Stromal cell of bone marrow (primary cell): Measurements from ENCODE around the gene BCKDK.
A peak's percentile ranks its signal among the peaks of the same experiment; 100 is the strongest.

Experiments used
- DNase-seq: peaks from one replicate; pipeline ENCODE4 v3.0.0-alpha.2; 2012; ENCODE audit warnings: low read depth

BCKDK gene

GRCh38 chr16:31108035-31108793, at the start of gene BCKDK:
BCKDK (plus strand) TSS chr16:31108386; CDS start chr16:31109224, 838 bp downstream.
- peak; percentile 38 for DNase-seq

DNA sequence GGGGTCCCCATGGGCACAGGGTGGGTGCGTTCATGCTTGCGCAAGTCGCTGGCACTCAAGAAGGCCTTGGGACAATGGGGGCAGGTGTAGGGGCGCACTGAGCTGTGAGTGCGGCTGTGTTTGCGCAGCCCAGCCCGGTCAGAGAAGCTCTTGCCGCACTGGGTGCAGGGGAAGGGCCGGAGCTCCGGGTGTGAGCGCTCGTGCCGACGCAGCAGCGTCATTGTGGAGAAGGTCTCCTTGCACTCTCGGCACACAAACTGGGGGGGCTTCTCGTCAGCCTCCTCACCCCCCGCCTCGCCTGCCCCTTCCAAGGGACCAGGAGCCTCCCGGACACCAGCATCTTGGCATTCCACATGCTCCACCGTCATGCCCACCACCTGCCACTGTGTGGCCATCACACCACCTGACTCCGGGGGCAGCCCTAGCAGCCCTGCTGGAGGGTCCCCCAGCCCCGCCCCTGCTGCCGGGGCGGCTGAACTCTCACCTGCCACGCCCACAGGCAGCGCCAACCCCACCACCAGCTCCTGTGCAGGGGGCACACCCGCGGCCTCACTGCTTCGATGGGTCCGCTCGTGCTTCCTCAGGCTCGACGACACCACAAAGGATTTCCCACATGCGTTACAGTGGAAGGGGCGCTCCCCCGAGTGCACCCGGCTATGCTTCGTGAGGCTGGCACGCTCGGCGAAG, 46.9 kb upstream of the BCKDK start:
- no peak for DNase-seq

DNA sequence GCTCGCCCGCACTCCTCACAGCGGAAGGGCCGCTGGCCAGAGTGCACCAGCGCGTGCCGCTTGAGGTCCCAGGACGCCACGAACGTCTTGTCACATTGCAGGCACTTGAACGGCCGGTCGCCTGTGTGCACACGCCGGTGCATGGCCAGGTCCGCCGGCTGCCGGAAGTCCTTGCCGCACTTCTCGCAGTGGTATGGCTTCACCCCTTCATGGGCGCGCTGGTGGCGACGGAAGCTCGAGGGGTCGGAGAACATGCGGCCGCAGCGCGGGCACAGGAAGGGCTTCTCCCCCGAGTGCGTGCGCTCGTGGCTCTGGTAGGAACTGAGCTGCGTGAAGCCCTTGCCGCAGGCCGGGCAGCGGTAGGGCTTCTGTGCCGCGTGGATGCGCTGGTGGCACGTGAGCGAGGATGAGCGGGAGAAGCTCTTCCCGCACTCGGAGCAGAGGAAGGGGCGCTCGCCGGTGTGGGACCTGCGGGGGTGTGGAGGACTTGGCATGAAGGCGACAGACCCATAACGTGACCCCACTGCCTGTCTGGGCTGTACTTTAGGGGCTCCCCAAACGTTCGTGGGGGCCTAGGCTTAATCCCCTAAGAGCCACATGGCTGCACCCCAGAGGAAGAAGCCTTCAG, 46.3 kb upstream of the BCKDK start:
- DNase-seq: no peak

- DNase-seq: no peak
Measured at GRCh38 chr16:31063495-31063842, 44.7 kb upstream of the BCKDK start.

GRCh38 chr16:31063843-31064611, 44.2 kb upstream of the BCKDK start:
- no peak for DNase-seq

GRCh38 chr16:31064882-31065461, 43.2 kb upstream of the BCKDK start:
- DNase-seq: peak; percentile 97

DNA sequence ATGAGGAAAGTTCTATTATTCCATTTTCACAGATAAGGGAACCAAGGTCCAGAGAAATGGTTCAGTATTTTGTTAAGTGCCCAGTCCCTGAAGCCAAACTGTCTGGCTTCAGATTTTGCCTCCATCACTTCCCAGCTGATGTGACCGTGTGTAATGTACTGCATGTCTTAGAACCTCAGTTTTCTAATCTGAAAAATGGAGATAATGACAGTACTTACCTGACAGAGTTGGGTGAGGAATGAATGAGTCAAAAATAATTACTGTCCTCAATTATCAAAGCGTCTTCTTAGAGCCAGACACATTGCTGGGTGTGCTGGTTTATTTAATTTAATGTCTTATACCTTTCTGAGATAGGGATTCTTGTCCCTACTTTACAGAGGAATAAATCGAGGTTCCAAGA, 40.8 kb upstream of the BCKDK start:
- DNase-seq: no peak

GRCh38 chr16:31071861-31072260, 36.3 kb upstream of the BCKDK start:
- peak; percentile 86 for DNase-seq

DNA sequence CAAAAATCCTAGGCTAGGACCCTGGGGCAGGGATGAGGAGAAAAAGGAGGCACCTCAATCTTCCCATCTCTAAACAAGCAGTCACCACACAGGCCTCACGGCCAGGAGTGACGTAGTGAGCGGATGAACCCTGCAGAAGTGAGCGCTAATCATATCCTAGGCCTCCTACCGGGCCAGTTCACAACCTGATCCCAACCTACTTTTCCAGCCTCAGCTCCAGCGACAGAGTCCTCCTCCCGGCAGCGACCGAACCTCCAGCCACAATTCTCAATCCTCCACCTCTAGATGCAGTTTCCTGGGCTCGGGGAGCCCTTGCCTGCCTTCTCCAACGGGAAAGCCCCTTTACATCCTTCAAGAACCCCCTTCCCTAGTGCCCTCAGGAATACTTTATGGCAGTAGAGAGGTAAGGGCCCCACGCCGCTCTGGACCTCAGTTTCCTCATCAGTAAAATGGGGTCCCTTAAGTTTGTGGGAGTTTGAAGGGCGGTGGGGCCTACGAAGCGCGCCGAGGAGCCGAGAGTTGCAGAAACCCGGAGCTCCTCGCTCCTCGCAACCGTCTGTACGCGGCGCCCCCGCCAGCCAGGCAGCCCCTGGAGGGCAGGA, 35.5 kb upstream of the BCKDK start:
- DNase-seq: peak; percentile 19

- peak; percentile 81 for DNase-seq
Measured at GRCh38 chr16:31073142-31073969, 34.8 kb upstream of the BCKDK start.

GRCh38 chr16:31073970-31074813, 34.0 kb upstream of the BCKDK start, which contains the start of the genes ZNF646 and ZNF668:
ZNF646 (plus strand) TSS chr16:31074422; CDS start chr16:31076325, 1,903 bp downstream.
ZNF668 (minus strand) TSS chr16:31074240; CDS start chr16:31064459, 9,781 bp downstream.
- peak; percentile 98 for DNase-seq

DNA sequence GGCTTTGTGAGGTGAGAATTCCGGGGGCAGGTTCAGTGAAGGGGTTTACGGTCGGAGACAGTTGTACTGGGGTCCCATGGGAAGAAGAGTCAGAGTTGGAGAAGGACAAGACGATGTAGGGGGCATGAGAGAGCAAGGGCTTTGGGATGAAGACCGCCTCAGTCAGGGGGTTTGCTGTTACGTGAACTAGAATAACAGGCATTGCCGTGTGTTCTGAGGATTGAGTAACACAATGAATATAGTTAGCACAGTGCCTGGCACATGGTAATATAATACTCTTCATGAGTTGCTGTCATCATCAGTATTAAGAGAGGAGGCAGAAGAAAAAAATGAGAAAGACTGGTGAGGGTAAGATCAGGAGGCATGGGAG, 33.4 kb upstream of the BCKDK start:
- no peak for DNase-seq

DNA sequence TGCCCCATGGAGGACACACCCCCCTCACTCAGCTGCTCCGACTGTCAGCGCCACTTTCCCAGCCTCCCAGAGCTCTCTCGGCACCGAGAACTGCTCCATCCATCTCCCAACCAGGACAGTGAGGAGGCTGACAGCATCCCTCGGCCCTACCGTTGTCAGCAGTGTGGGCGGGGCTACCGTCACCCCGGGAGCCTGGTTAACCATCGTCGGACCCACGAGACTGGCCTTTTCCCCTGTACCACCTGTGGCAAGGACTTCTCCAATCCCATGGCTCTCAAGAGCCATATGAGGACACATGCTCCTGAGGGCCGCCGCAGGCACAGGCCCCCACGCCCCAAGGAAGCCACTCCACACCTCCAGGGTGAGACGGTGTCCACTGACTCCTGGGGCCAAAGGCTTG, 31.9 kb upstream of the BCKDK start:
- DNase-seq: no peak

DNA sequence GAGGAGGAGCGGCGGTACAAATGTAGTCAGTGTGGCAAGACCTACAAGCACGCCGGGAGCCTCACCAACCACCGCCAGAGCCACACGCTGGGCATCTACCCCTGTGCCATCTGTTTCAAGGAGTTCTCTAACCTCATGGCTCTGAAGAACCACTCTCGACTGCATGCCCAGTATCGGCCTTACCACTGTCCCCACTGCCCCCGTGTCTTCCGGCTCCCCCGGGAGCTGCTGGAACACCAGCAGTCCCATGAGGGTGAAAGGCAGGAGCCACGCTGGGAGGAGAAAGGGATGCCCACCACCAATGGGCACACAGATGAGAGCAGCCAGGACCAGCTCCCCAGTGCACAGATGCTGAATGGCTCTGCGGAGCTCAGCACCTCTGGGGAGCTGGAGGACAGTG, 31.2 kb upstream of the BCKDK start:
- no peak for DNase-seq

- DNase-seq: no peak
Measured at GRCh38 chr16:31077592-31078396, 30.4 kb upstream of the BCKDK start.

DNA sequence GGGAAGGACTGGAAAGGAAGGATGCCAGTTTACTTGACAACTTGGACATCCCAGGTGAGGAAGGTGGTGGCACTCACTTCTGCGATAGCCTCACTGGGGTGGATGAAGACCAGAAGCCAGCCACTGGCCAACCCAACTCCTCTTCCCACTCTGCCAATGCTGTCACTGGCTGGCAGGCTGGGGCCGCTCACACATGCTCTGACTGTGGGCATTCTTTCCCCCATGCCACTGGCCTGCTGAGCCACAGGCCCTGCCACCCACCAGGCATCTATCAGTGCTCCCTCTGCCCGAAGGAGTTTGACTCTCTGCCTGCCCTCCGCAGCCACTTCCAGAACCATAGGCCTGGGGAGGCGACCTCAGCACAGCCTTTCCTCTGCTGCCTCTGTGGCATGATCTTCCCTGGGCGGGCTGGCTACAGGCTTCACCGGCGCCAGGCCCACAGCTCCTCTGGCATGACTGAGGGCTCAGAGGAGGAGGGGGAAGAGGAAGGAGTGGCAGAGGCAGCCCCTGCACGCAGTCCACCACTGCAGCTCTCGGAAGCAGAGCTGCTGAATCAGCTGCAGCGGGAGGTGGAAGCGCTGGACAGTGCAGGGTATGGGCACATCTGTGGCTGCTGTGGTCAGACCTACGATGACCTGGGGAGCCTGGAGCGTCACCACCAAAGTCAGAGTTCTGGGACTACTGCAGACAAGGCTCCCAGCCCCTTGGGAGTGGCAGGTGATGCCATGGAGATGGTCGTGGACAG, 29.4 kb upstream of the BCKDK start:
- no peak for DNase-seq

DNA sequence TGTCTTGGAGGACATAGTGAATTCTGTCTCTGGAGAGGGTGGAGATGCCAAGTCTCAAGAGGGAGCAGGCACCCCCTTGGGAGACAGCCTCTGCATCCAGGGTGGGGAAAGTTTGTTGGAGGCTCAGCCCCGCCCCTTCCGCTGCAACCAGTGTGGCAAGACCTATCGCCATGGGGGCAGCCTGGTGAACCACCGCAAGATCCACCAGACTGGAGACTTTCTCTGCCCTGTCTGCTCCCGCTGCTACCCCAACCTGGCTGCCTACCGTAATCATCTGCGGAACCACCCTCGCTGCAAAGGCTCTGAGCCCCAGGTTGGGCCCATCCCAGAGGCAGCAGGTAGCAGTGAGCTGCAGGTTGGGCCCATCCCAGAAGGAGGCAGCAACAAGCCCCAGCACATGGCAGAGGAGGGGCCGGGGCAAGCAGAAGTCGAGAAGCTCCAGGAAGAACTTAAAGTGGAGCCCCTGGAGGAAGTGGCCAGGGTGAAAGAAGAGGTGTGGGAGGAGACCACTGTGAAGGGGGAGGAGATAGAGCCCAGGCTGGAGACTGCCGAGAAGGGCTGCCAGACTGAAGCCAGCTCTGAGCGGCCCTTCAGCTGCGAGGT, 28.7 kb upstream of the BCKDK start:
- no peak for DNase-seq
